ENCODE results near the gene BMAL1. TPM values are rescaled to one million over a fixed set of nuclear protein-coding genes. Genes with fewer than 3 reads are reported as not detected.

Gene BMAL1
- total RNA-seq, 3 donors from 2014 or later (not counting 1 experiment from before 2014, with no cell fraction given) = 142 to 162 (median 145) TPM

- 93% methylated on average over 4 of the region's 4 CpGs for WGBS (ENCODE audit: insufficient coverage)
- TF ChIP-seq CTCF (IDR thresholded peaks at IDR 0.05) = no peak
- peaks cover 50% of the 10 kb centered on the region for H3K4me1 ChIP-seq (ENCODE audit: control insufficient read depth, insufficient read depth, low read length)
Measured at GRCh38 chr11:13309156-13309555, 31.6 kb downstream of the BMAL1 start.

GRCh38 chr11:13310443-13310842, 32.9 kb downstream of the BMAL1 start:
- no peaks in the 10 kb centered on the region for H3K9me3 ChIP-seq (ENCODE audit: control insufficient read depth, insufficient read depth, low read length)
- no peak overlapping the region for H3K27ac ChIP-seq (ENCODE audit: low read length)
- H3K27me3 ChIP-seq (ENCODE audit: control insufficient read depth, insufficient read depth, low read length) = no peaks in the 10 kb centered on the region
- H3K4me1 ChIP-seq (ENCODE audit: control insufficient read depth, insufficient read depth, low read length) = peaks cover 53% of the 10 kb centered on the region
- DNase-seq = no peak
- TF ChIP-seq CTCF (IDR thresholded peaks at IDR 0.05) = no peak
- no peak for ATAC-seq
- Mint-ChIP-seq H3K4me1 (peaks cover 0 to 24% of the 10 kb centered on the region in 2 donors), H3K27me3 (ENCODE audit: low read depth in 2 of 2) (no peaks in the 10 kb centered on the region), H3K27ac (peak overlapping the region; percentile 29 to 71), H3K9me3 (no peaks in the 10 kb centered on the region), H3K4me3 (peak overlapping the region; percentile 14), H3K36me3 (no peaks in the 10 kb centered on the region)
- intact Hi-C loops (cut with micrococcal nuclease) = no loop called here
- whole genome bisulfite sequencing (ENCODE audit: insufficient coverage) = 98% methylated on average over 6 of the region's 6 CpGs
- H3K36me3 ChIP-seq (ENCODE audit: control insufficient read depth, insufficient read depth, low read length) = peaks cover 24% of the 10 kb centered on the region
- H3K4me3 ChIP-seq (ENCODE audit: low read length) = no peak overlapping the region

More at GRCh38 chr11:13309156-13309555, 31.6 kb downstream of the BMAL1 start:
- ATAC-seq (no peak), DNase-seq (no peak)
- Histone ChIP-seq H3K27ac (ENCODE audit: low read length) (no peak overlapping the region), H3K36me3 (ENCODE audit: control insufficient read depth, insufficient read depth, low read length) (peaks cover 24% of the 10 kb centered on the region), H3K9me3 (ENCODE audit: control insufficient read depth, insufficient read depth, low read length) (no peaks in the 10 kb centered on the region), H3K4me3 (ENCODE audit: low read length) (no peak overlapping the region), H3K27me3 (ENCODE audit: control insufficient read depth, insufficient read depth, low read length) (no peaks in the 10 kb centered on the region)
- no peaks in the 10 kb centered on the region for H3K27me3 Mint-ChIP-seq (ENCODE audit: low read depth in 2 of 2)
- no peak overlapping the region for H3K4me3 Mint-ChIP-seq
- peaks cover 0 to 11% of the 10 kb centered on the region in 2 donors for H3K4me1 Mint-ChIP-seq
- no peak overlapping the region for H3K27ac Mint-ChIP-seq
- H3K36me3 Mint-ChIP-seq = no peaks in the 10 kb centered on the region
- intact Hi-C loops (cut with micrococcal nuclease) = no loop called here
- H3K9me3 Mint-ChIP-seq = no peaks in the 10 kb centered on the region

GRCh38 chr11:13311570-13311969, 34.0 kb downstream of the BMAL1 start:
- Histone ChIP-seq H3K27me3 (ENCODE audit: control insufficient read depth, insufficient read depth, low read length) (no peaks in the 10 kb centered on the region), H3K36me3 (ENCODE audit: control insufficient read depth, insufficient read depth, low read length) (peaks cover 24% of the 10 kb centered on the region), H3K4me1 (ENCODE audit: control insufficient read depth, insufficient read depth, low read length) (peaks cover 52% of the 10 kb centered on the region), H3K27ac (ENCODE audit: low read length) (no peak overlapping the region), H3K4me3 (ENCODE audit: low read length) (no peak overlapping the region), H3K9me3 (ENCODE audit: control insufficient read depth, insufficient read depth, low read length) (no peaks in the 10 kb centered on the region)
- H3K27ac Mint-ChIP-seq = peak overlapping the region; percentile 29 to 71
- H3K4me1 Mint-ChIP-seq = peaks cover 0 to 35% of the 10 kb centered on the region in 2 donors
- no peaks in the 10 kb centered on the region for H3K36me3 Mint-ChIP-seq
- ATAC-seq (no peak), DNase-seq (no peak)
- TF ChIP-seq CTCF (IDR thresholded peaks at IDR 0.05) = no peak
- intact Hi-C loops (cut with micrococcal nuclease) = no loop called here
- no peaks in the 10 kb centered on the region for H3K27me3 Mint-ChIP-seq (ENCODE audit: low read depth in 2 of 2)
- WGBS (ENCODE audit: insufficient coverage) = 75% methylated on average over 1 of the region's 3 CpGs
- H3K4me3 Mint-ChIP-seq = no peak overlapping the region
- no peaks in the 10 kb centered on the region for H3K9me3 Mint-ChIP-seq

All from natural killer cell (primary cell).